Type B pancreatic cell (in vitro differentiated cells): ENCODE measurements around the gene EML1. TPM values are rescaled to one million over a fixed set of nuclear protein-coding genes. Genes with fewer than 3 reads are reported as not detected.
A peak's percentile ranks its signal among the peaks of the same experiment; 100 is the strongest.

Experiments used
- DNase-seq: peaks from one replicate; pipeline ENCODE4 v3.0.0; 2021; ENCODE audit warnings: mixed read lengths; ENCODE audit not compliant: unreplicated experiment; ENCODE audit errors: extremely low spot score
- H3K27ac Mint-ChIP-seq: 2 replicates; pipeline ENCODE4 v1.8.0; 2021; ENCODE audit warnings: mild to moderate bottlenecking, mixed read lengths
- H3K27me3 Mint-ChIP-seq: 2 replicates; pipeline ENCODE4 v1.8.0; 2021; ENCODE audit warnings: mixed read lengths
- H3K36me3 Mint-ChIP-seq: 2 replicates; pipeline ENCODE4 v1.8.0; 2021; ENCODE audit warnings: mixed read lengths
- H3K4me1 Mint-ChIP-seq: one replicate; pipeline ENCODE4 v1.8.0; 2021; ENCODE audit warnings: mixed read lengths; ENCODE audit not compliant: unreplicated experiment
- H3K4me3 Mint-ChIP-seq: 2 replicates; pipeline ENCODE4 v1.8.0; 2021; ENCODE audit warnings: mild to moderate bottlenecking, mixed read lengths
- H3K9me3 Mint-ChIP-seq: 2 replicates; pipeline ENCODE4 v1.8.0; 2021; ENCODE audit warnings: mixed read lengths
- CTCF ChIP-seq: fragments of 200-600 bp; sonication (generic); conservative IDR thresholded peaks from 2 replicates; pipeline ENCODE4 v1.5.0; 2021; ENCODE audit warnings: antibody characterized with exemption, mild to moderate bottlenecking
- total RNA-seq: library from RNA; stranded (reverse); gene quantifications from 2 replicates; pipeline ENCODE4 v1.2.1, GENCODE V29; 2021; ENCODE audit warnings: low replicate concordance

Gene EML1
- total RNA-seq, 1 donor from 2014 or later: 45.7 TPM

- H3K36me3 Mint-ChIP-seq: no peaks in the 10 kb centered on the region
- no peaks in the 10 kb centered on the region for H3K9me3 Mint-ChIP-seq
- TF ChIP-seq CTCF: no peak
- H3K4me3 Mint-ChIP-seq: peak overlapping the region; percentile 46
- no peak for DNase-seq
- peak overlapping the region; percentile 97 for H3K27ac Mint-ChIP-seq
- no peaks in the 10 kb centered on the region for H3K27me3 Mint-ChIP-seq
- peaks cover 39% of the 10 kb centered on the region for H3K4me1 Mint-ChIP-seq
Measured at GRCh38 chr14:99809360-99809759, 16.1 kb downstream of the EML1 start.

- H3K9me3 Mint-ChIP-seq: no peaks in the 10 kb centered on the region
- peak overlapping the region; percentile 46 for H3K4me3 Mint-ChIP-seq
- no peaks in the 10 kb centered on the region for H3K36me3 Mint-ChIP-seq
- H3K27me3 Mint-ChIP-seq: no peaks in the 10 kb centered on the region
- H3K27ac Mint-ChIP-seq: peak overlapping the region; percentile 97
- TF ChIP-seq CTCF: no peak
- DNase-seq: no peak
- peaks cover 39% of the 10 kb centered on the region for H3K4me1 Mint-ChIP-seq
Measured at GRCh38 chr14:99809859-99810558, 16.8 kb downstream of the EML1 start.

- Mint-ChIP-seq H3K4me1 (peaks cover 39% of the 10 kb centered on the region), H3K27ac (peak overlapping the region; percentile 97)
- TF ChIP-seq CTCF: no peak
Measured at GRCh38 chr14:99810559-99810874, 17.3 kb downstream of the EML1 start.

GRCh38 chr14:99812096-99812750 lies 19.0 kb downstream of the EML1 start:
- DNase-seq: no peak
- Mint-ChIP-seq H3K9me3 (no peaks in the 10 kb centered on the region), H3K4me1 (peaks cover 33% of the 10 kb centered on the region), H3K36me3 (no peaks in the 10 kb centered on the region), H3K27ac (peak overlapping the region; percentile 72), H3K4me3 (peak overlapping the region; percentile 45), H3K27me3 (no peaks in the 10 kb centered on the region)
- no peak for TF ChIP-seq CTCF

More at GRCh38 chr14:99810559-99810874, 17.3 kb downstream of the EML1 start:
- Mint-ChIP-seq H3K4me3 (no peak overlapping the region), H3K27me3 (no peaks in the 10 kb centered on the region), H3K36me3 (no peaks in the 10 kb centered on the region), H3K9me3 (no peaks in the 10 kb centered on the region)
- no peak for DNase-seq

GRCh38 chr14:99812892-99813291 lies 19.7 kb downstream of the EML1 start:
- Mint-ChIP-seq H3K4me3 (no peak overlapping the region), H3K4me1 (peaks cover 30% of the 10 kb centered on the region), H3K27ac (peak overlapping the region; percentile 72), H3K27me3 (no peaks in the 10 kb centered on the region), H3K36me3 (peaks cover 4% of the 10 kb centered on the region), H3K9me3 (no peaks in the 10 kb centered on the region)
- no peak for DNase-seq
- TF ChIP-seq CTCF: no peak
